ES-I3 (cell line): Measurements from ENCODE around the gene ASTN1.
"Not testable (repeated sequence)": the region's sequence is repeated elsewhere in the genome, so short reads cannot be mapped to it uniquely, and the experiment has no call there.

ENCODE experiments used
- H3K36me3 ChIP-seq: 2 replicates; pipeline ENCODE4 v1.6.1; 2013; ENCODE audit warnings: mild to moderate bottlenecking, low read length, control low read depth, moderate library complexity; ENCODE audit not compliant: insufficient read depth
- H3K4me1 ChIP-seq: 2 replicates; pipeline ENCODE4 v1.6.1; 2013; ENCODE audit warnings: mild to moderate bottlenecking, control low read depth, low read length; ENCODE audit not compliant: insufficient read depth
- H3K9ac ChIP-seq: 2 replicates; pipeline ENCODE4 v1.6.1; 2013; ENCODE audit warnings: low read depth, mild to moderate bottlenecking, low read length, moderate library complexity
- H3K9me3 ChIP-seq: 2 replicates; pipeline ENCODE4 v1.6.1; 2013; ENCODE audit warnings: mild to moderate bottlenecking, low read length, moderate library complexity; ENCODE audit not compliant: control insufficient read depth, insufficient read depth

ASTN1 gene

DNA sequence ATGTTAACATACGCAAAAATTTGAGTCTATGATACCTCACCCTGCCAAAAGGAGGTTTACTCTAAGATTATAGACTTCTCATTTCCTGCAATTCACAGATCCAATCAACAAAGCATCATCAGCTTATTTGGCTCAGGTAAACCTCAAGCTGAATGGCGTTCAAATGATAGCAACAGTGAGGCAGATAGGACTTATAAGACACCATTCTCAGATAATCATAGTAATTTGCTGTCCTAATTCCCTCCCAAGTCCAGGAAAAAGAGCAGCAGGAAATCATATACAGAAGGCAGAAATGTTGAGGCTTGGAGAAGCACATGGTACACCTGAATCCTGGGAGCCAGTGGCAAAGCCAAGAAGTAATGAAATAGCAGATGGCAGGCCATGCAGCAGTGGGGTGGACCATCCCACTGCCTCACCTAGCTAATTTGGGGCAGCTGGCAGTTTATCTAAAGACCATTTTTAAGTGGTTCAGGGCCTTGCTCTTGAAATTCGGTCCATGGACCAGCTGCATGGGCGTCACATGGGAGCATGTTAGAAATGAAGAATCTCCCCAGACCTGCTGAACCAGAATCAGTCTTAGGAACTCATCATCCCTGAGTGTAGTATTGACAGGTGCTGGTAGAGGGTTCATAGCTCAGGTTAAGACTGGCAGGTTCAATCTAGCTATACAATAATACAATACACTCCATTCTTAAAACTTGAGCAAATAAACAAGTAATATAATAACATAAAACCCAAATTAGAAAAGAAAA lies 57.7 kb downstream of the ASTN1 start:
- no peaks in the 10 kb centered on the region for H3K4me1 ChIP-seq
- H3K9ac ChIP-seq = no peak overlapping the region
- H3K36me3 ChIP-seq = no peaks in the 10 kb centered on the region
- H3K9me3 ChIP-seq = no peaks in the 10 kb centered on the region

DNA sequence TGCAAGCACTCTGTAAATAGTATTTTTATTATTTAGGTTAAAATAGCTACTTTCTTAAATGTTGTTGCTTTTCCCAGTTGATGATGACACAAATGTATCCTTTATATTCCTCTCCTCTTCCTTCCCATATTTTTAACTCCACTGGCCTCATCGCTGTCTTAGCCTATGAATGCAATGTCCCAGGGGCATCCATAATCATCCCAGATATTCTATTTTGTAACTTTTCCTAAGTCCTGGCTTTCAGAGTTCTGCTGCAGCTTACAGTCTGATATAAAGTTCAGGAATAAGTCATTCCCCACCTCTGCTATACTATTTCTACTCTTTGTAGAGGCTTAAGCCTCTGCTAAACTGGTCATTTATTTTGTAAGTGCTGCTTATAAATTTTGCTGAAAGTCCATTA lies 58.3 kb downstream of the ASTN1 start:
- Histone ChIP-seq H3K9me3 (no peaks in the 10 kb centered on the region), H3K4me1 (no peaks in the 10 kb centered on the region), H3K9ac (no peak overlapping the region), H3K36me3 (no peaks in the 10 kb centered on the region)

DNA sequence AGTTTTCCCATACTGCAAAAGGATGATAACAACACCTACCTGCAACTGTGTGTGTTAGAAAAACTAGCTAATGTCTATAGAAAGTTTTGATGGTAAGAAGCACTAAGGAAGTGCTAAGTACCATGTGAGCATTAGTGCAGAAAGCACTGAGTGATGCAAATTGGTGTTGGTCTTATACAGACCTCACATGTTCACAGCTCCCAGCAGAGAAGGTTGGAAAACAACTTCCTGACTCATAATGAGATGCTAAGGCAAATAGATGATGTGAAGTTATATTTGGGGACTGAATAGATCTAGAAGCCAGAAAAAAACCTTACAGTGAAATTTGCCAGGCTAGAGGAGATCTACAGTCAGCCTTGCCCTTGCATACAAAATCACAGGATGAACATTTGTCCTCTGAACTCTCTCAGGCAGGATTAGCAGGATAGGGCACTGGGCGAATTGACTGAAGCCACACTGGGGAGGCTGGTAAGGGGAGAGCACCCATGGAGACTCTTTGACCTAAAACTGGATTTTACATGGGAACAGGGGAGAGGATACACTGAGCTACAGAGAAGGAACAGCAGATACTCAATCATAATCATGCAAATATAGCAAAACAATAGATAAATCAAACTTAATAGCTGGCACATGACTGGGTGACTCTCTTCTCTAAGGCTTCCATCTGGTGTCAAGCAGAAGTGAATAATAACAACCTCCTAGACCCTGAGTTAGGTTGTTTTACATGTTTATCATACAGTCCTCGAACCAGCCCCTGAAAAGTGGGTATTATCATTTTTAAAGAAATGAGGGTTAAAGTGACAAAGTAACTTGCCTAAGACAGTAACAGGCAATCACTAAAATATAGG lies 61.3 kb downstream of the ASTN1 start:
- Histone ChIP-seq H3K9me3 (no peaks in the 10 kb centered on the region), H3K36me3 (no peaks in the 10 kb centered on the region), H3K4me1 (no peaks in the 10 kb centered on the region), H3K9ac (no peak overlapping the region)

DNA sequence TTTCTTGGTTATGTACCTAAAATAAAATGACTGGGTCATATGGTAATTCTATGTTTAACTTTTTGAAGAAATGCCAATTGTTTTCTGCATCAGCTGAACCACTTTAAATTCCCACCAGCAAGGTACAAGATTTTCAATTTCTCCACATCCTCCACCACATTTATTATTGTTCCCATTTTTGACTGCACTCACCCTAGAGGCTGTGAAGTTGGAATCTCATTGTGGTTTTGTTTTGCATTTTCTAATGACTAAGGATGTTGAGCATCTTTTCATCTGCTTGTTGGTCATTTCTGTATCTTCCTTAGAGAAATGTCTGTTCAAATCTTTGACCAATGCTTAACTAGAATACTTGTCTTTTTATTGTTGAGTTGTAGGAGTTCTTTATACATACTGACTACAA lies 72.5 kb downstream of the ASTN1 start:
- H3K4me1 ChIP-seq = no peaks in the 10 kb centered on the region
- H3K36me3 ChIP-seq = no peaks in the 10 kb centered on the region
- no peak overlapping the region for H3K9ac ChIP-seq
- no peaks in the 10 kb centered on the region for H3K9me3 ChIP-seq

DNA sequence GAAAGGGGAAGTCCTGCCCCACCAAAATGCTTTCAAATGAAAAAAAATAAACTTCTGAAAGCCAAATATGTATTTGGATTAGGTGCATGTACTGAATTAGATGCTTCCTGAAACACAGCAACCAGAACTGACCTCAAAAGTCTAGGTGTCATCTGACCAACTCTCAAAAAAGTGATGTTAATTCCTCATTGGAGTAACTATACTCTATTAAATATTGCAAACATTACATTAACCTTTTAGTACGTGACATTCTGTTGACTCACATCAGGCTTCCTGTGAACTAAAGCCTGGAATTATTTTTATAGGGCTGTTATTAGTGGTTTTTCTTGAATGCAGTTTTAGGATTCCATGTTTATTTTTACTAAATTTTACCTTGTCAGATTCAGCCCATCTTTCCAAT lies 73.5 kb downstream of the ASTN1 start:
- H3K9ac ChIP-seq = no peak overlapping the region
- no peaks in the 10 kb centered on the region for H3K4me1 ChIP-seq
- no peaks in the 10 kb centered on the region for H3K36me3 ChIP-seq
- H3K9me3 ChIP-seq = no peaks in the 10 kb centered on the region

DNA sequence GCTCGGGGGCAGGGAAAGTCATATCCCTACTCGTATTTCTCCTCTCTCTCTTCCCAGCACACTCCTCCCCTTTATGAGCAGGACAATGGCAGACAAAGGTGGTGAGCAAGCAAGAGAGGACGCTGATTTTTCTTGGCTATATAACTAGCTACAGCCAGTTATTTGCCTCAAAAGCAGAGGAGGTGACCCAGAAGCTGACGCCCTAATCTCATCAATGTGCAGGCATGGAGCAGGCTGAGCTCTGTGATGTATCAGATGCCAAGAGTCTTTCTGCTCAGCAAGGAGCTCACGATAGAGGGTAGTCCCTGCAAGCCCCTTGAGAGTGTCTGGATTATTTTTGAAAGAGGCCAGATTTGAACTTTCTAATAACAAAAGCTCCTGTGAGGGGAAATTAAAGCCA lies 75.5 kb downstream of the ASTN1 start:
- Histone ChIP-seq H3K9me3 (no peaks in the 10 kb centered on the region), H3K9ac (no peak overlapping the region), H3K36me3 (no peaks in the 10 kb centered on the region), H3K4me1 (no peaks in the 10 kb centered on the region)

DNA sequence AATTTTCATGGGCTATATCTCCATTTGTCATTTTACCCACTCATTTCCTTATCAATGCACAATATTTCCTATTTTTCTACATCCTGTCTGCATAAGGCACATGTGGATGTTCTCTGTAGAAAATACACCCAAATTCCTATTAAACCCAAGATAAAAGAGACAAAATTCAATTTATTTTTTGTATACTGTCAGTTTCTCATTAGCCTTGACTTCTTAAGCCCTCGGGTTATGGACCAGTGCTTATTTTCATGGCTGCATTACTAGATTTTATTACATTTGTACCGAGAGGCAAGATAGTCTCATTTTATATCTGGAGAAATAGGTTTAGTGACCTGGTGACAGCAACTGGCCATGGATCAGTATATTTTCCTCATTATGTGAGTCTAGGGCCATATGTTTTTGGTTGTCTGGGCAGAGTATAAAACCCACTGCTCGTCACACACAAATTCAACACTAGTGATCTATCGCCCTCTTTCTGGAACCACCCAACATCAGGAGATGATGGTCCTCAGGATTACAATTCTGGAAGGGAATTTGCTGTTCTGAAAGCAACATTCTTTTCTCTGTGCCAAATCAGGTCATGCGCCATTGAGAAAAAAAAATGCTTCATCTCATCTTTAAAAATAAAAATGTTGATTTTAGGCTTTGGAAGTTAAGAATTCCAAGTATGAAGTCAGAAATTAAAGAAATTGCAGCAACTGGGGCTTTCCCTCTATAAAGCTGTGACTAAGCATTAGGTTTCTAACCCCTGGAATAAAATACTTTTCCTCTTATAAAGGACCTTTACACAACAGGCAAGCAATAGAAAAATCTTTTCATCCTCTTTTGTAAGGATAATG lies 81.4 kb downstream of the ASTN1 start:
- Histone ChIP-seq H3K36me3 (no peaks in the 10 kb centered on the region), H3K4me1 (no peaks in the 10 kb centered on the region), H3K9ac (no peak overlapping the region), H3K9me3 (no peaks in the 10 kb centered on the region)

DNA sequence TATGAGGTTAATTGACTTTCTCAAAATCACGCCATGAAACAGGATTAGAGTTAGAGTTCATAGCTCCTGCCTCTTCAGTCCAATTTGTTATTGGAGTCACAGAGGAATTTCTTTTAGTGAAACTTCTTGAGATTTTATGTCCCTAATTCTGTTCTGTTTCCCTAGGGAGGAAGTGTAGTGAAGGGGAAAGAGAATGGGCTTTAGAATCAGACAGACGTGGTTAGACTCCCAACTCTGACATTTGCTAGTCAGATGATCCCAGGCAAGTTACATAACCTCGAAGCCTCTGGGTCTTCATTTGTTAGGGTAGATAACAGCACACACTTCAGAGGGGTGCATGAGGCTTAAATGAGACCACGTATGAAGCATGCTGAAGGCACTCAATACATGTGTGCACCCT lies 83.9 kb downstream of the ASTN1 start:
- Histone ChIP-seq H3K36me3 (no peaks in the 10 kb centered on the region), H3K9me3 (no peaks in the 10 kb centered on the region), H3K4me1 (no peaks in the 10 kb centered on the region), H3K9ac (no peak overlapping the region)

DNA sequence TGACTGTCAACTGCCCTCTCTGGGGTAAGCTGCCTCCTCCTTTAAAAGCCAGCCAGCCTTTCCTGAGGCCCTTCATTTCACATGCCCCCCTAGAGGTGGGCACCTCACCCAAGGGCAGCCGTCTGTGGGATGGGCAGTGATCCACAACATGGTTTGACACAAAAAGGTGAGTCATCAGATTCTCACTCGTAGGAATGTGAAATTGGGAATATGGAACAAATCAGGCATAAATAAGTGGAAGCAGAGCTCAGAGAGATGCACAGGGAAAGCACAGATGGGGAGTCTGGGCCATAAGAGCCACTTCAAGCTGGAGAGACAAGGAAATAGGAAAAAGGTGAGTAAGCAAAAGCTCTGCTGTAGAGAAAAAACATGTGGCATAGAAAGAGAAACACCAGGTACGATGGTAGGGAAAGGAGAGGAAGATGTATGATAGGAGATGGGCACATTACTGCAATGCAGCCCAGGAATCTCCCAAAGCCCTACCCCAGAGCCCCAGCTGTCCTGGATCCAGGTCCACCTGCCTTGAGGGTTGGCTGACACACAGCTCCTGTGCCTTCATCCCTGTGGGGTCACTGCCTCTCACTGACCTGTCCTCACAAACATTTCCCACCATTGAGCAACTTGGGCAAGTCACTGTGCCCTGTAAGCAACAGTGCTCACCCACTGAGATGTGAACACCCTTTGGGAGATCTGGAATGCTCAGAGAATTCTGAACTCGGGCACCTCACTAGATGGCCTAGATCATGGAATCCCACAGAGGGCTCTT lies 86.6 kb downstream of the ASTN1 start:
- Histone ChIP-seq H3K9ac (no peak overlapping the region), H3K9me3 (no peaks in the 10 kb centered on the region)

DNA sequence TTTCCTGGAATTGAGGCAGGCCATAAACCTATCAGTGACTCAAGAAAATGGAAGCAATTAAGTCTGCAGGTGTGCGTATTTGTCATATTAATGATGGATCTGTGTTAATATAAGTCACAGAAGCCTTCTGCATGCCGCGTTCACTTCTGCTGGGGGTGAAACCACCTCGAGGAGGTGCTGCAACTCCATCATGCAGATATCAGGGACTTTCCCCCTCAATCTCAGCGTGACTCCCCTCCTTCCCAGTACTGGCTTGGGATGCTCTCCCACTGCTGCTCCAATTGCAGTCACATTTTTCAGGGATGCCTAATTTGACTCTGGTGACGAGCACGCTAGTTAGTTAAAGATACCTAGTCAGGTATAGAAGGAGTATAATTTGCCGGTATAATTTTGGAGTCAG lies 87.5 kb downstream of the ASTN1 start:
- no peak overlapping the region for H3K9ac ChIP-seq

More for the DNA sequence above, 86.6 kb downstream of the ASTN1 start:
- Histone ChIP-seq H3K36me3 (no peaks in the 10 kb centered on the region), H3K4me1 (no peaks in the 10 kb centered on the region)

DNA sequence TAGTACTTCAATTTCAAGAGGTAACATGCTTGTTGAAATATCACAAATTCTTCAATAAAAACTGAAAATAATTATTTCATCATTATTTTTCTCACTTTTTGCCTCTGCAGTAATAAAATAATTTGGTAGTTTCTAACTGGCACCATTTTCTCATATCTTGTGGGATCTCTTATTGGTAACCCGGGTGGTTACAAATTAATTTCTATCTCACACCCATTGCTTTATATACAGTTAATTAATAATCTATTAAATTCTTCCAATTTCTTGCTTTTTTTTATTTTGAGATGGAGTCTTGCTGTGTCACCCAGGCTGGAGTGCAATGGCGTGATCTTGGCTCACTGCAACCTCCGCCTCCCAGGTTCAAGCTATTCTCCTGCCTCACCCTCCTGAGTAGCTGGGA lies 89.7 kb downstream of the ASTN1 start:
- H3K4me1 ChIP-seq, H3K9ac ChIP-seq, H3K36me3 ChIP-seq, H3K9me3 ChIP-seq: not testable (repeated sequence)

More for the DNA sequence above, 87.5 kb downstream of the ASTN1 start:
- H3K4me1 ChIP-seq = no peaks in the 10 kb centered on the region
- H3K9me3 ChIP-seq = no peaks in the 10 kb centered on the region
- no peaks in the 10 kb centered on the region for H3K36me3 ChIP-seq

DNA sequence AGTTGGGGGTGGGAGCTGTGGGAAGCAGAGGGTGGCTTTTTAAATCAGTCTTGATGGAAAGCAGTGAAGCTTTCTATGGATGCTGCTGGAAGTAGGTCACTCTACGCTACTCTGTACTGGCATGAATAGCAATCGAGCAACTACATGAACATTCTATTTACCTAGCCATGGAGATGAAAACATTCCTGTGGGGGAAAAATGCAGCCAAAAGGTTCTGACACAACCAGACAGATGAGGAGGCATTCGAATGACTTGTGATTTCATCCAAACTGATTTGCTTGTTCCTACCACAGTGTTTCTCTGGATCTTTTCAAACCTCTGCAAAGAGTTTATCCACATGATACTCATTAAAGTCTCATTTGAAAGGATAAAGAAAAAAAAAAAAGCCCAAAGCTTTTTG lies 95.0 kb downstream of the ASTN1 start:
- Histone ChIP-seq H3K4me1 (peaks cover 6% of the 10 kb centered on the region; the same call in 1 of the 2 replicates), H3K36me3 (no peaks in the 10 kb centered on the region), H3K9ac (no peak overlapping the region), H3K9me3 (no peaks in the 10 kb centered on the region)

DNA sequence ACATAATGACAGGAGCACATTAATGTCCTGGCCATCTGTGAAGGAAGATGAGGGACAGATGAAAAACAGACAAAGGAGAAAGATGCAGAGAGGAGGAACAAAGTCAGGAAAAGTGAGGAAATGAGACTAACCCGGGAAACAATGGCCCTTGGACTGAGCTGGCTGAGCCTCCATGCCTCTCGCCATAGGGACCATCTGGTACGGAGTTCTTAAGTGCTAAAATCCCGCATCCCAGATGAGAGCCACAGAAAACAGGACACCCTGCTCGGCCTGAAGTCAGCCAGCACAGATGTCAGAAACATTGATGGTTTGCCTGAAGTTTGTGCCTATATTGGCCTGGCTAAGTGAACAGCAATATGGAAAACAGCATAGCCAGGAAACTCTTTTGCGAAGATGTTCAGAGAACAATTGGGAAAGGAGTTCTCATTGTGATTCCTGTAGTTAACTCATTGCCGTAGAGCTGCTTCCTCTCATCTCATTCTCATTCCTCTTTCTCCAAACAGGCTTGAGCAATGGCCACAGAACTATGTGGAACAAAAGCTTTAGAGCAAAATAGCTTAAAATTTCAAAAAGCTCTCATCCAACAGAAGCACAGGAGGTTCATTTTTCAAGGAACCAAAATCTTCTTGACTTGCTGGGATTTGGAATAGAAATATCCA lies 96.6 kb downstream of the ASTN1 start:
- peaks cover 6% of the 10 kb centered on the region; the same call in 1 of the 2 replicates for H3K4me1 ChIP-seq
- H3K36me3 ChIP-seq = no peaks in the 10 kb centered on the region
- H3K9me3 ChIP-seq = no peaks in the 10 kb centered on the region

More for the DNA sequence above, 96.6 kb downstream of the ASTN1 start:
- no peak overlapping the region for H3K9ac ChIP-seq
